ENCODE results near the gene PRRX2.

Gene PRRX2

DNA sequence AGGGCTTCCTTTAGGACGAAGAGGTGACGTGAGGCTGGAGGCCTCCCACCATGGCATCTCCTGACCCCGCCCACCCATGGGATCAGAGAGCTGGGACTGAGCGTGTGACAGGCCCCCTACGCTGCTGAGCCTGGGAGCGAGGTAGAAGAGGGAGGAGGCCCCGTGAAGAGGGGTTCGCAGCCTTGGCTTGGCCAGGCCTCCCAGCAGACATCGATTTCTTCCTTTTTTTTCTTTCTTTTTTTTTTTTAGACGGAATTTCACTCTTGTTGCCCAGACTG is 47.9 kb downstream of the PRRX2 start:
- DNase-seq, result no peak

DNA sequence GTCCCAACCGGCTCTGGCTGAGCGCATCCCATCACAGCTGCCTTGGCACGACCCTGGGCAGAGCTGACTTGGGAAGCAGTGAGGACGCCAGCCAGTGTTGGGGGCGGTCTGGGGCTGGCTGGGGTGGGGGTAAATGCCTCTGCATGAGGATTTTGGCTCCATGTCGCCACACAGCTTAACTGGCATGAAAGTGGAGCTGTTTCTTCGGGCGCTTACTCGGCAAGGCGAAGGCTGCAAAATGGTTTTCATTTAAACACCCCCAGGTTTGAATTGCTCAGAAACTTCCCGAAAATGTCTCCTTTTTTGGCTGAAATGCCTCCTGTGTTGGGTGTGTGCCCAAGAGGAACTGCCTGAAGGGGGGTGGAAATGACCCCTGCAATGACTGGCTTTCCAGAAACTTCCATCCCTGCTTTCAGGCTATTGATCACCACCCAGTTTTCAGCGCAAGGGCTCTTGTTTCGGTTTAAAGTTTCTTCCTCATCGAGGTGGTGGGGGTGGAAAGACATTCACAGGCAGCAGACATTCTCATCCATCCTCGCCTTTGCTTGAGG is 49.1 kb downstream of the PRRX2 start:
- no peak for DNase-seq

DNA sequence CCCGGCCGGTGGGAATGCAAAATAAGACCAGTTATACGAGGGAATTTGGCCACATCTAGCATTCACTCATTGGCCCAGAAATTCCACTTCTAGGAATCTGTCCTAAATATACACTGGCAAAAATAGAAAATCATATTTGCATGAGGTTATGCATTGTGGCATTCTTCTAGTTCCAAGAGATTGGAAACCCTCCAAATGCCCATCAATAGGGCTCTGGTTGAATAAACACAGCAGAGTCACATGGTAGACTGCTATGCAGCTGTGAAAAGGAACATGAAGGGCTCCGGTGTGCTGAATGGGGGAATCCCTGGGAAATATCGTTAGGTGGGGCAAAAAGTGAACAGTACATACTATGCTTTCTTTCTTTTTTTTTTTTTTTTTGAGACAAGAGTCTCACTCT is 50.6 kb downstream of the PRRX2 start:
- DNase-seq, result no peak

DNA sequence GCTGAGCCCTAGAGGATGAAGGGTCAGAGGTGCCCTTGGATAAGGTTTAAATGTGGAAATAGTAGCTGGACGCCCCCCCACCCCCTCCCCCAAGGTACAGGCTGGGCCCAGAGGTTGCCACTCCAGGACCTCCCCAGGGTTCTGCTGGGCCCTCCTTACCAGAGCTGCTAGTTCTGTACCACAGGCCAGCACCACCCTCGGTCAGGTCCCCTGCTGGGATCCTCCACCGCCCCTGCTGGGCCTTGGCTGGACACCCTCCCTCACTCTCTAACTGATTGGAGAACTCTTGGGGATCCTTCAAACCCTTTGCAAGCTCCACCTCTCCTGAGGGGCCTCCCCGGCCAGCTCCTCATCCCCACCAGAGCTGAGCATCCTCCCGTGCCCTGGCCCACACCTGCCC is 52.5 kb downstream of the PRRX2 start:
- no peak for DNase-seq

DNA sequence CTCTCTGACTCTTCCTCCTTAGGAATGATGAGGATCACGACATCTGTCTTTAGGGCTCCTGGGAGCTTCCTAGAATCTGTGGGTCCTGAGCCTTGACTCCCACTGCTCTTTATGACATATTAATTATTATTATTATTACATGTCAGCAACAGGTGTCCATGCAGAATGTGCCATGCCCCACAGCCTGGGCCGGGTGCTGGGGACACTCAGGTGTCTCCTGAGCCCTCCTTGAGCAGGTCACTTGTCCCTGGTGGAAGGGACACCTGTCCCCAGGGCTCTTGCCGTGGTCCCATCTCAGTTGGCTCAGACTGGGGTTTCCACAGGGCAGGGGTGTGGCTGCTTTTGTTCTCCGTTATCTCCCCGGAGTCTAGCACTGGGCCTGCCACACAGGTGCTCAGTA is 53.2 kb downstream of the PRRX2 start:
- no peak for DNase-seq

DNA sequence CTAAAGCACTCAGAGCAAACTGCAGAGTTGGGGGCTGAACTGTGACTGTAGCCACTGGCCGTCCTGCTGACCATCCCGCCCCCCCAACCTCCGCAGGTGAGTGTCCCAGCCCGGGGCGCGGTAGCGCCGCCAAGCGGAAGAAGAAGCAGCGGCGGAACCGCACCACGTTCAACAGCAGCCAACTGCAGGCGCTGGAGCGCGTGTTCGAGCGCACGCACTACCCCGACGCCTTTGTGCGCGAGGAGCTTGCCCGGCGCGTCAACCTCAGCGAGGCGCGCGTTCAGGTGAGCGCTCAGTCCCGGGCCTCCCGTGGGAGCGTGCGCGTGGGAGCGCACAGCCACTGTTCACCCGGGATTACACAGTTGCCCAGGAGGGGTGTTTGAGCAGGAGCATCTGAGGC is 53.7 kb downstream of the PRRX2 start:
- DNase-seq, result no peak

DNA sequence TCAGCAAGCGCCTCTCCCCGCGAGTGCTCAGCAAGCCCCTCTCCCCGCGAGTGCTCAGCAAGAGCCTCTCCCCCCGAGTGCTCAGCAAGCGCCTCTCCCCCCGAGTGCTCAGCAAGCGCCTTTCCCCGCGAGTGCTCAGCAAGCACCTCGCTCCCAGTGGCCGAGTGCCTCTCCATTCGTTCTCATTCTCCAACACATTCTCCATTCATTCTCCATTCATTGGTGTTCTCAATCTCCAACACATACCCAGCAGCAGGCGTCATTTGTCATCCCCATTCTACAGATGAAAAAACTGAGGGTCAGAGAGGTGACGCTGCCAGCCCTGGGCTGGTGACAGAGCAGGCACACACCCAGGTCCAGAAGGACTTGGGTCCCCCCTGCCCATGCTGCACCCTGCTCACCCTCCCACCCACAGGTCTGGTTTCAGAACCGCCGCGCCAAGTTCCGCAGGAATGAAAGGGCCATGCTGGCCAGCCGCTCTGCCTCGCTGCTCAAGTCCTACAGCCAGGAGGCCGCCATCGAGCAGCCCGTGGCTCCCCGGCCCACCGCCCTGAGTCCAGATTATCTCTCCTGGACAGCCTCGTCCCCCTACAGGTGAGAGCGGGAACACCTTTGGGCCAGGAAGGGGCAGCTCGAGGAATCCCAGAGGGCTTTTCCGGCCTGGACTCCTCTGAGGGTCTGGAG is 54.9 kb downstream of the PRRX2 start:
- DNase-seq, result no peak

DNA sequence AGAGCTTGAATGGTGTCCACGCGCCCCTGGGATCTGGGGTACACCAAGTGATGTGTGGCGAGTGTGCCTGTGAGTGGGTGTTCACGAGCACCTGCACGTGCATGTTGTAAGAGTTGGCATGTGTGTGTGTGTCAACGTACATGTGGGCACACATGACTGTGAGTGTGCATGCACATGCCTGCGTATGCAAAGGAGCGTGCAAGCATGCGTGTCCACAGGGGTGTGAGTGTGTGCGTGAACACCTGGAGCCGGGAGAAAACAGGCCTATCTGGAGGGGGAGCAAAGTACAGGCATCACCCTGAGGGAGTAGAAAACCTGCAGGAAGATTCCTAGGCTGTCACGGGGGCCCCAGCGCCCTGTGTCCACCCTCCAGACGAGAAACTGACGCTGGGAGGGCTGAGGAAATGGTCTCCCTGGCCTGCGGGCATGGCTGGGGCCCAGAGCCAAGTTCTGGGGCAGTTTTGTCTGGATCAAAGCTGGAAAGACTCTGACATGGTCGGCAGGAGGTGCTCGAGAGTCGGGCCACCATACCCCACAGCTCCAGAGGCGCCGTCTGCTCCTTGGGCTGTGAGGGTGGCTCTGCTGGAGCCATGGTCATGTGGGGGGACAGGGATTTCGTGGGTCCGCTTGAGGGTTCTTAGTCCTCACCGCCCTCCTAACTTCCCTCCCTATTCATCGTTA is 55.6 kb downstream of the PRRX2 start:
- no peak for DNase-seq

DNA sequence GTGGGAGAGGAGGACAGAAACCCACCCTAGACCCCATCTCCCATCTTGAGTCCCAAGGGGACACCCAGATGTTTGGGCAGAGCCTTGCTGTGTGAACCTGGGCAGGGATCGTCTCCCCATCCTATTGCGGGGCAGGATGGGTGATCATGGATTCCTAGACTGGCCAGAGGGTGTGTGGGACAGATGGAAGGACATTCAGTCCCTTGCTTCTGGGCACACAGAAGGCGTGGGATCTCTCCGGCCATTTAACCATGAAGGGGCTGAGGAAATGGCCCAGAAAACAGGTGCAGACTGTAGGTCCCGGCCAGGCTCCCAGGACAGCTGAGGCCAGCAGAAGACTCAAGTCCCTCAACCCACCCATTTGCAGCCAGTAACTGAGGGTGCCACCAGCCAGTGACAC is 57.5 kb downstream of the PRRX2 start:
- DNase-seq, result no peak

DNA sequence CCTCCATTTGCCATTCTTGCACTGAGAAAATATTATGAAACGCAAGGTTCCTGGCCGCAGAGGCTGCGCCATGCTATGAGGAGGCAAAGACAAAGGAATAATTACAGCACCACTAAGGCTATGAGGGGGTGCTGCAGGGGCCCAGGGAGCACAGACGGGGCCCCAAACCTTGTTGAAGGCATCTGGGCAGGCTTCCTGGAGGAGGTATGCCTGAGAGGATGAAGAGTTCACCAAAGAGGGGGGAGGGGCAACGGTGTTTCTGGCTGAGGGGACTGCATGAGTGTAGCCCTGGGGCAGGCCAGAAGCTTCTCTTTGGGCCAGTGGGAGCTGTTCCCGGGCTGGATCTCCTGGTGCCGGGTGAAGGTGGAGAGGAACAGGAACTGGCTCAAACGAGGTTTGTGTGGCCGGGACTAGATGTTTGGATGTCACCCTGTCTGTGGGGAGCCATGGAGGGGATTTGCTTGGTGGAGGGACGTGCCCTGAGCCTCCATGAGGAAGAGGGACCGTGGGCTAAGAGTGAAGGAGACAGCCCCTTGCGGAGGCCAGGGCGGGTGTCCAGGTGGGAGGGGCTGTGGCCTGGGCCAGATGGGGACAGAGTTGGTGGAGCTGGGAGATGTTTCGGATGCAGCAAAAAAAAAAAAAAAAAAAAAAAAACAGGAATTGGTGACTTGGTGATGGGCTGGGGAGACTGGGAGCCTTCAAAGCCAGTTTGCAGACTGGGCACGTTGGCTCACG is 59.2 kb downstream of the PRRX2 start:
- DNase-seq, result no peak

DNA sequence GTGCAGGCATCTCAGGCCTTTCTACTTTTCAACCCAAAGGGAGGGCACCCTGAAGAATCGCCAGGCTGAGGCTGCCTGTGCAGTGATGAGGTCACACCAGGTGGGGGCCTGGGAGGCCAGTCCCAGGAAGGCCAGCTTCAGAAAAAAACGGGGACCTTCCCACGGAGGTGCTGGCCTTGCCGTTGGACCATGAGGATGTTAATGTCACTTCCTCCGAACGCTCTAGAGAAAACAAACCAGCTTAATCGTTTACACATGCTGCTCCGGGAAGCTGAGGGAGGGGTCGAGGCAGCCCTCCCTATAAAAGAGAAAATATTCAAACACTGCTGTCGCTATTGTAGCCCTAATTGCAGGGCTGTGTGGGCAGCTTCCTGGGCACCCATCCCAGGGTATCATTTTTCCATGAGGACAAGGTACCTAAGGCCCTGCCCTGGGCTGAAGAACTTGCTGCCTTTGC is 60.4 kb downstream of the PRRX2 start:
- no peak for DNase-seq

DNA sequence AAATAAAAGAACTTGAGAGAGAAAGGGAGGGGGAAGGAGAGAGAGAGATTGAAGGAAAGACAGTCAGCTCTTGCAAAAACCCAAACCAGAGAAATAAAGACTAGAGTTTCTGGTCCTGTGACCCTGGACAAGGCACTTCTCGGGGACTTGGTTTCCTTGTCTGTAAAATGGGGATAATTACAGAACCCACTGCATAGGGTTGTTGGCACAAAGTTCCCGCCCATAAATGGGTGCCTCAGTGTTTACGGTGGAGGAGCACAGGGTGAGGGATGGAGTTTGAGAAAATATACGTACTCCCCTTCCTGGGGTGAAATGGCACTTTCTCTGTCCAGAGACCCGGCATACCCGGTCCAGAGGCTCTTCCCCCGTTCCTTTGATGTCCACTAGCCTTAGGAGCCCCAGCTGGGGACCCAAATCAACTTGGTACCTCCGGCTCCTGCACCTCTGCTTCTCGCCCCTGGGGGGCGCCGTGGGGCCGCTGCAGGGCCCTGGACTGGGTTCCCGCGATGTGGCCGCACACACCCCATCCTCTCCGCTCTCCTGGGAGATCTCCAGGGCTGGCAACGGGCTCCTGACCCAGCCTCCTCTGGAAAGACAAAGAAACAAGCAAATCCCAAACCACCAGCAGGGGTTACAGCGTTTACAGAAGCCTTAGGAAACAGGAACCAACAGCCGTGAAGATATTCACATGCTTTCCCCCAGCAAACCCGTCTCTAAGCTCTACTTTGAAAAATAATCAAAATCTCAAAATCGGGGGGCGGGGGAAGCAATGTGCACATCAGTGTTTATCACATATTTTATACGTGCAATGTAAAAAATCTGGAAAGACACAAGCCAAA is 61.1 kb downstream of the PRRX2 start:
- DNase-seq, result peak; percentile 50

DNA sequence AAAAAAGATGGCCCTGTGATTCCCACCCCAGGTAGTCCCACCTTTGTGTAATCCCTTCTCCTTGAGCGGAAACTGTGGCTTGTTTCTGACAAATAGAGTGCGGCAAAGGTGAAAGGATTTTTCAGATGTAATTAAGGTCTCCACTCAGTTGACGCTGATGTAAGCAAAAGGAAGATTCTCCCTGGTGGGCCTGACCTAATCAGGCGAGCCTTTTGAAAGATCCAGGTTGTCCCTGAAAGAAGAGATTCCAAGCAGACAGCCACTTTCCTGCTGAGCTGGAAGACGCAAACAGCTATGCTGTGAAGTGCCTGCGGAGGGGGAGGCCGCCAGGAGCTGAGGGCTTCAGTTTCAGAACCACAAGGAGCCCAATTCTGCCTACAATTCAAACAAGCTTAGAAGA is 63.3 kb downstream of the PRRX2 start:
- DNase-seq, result no peak

DNA sequence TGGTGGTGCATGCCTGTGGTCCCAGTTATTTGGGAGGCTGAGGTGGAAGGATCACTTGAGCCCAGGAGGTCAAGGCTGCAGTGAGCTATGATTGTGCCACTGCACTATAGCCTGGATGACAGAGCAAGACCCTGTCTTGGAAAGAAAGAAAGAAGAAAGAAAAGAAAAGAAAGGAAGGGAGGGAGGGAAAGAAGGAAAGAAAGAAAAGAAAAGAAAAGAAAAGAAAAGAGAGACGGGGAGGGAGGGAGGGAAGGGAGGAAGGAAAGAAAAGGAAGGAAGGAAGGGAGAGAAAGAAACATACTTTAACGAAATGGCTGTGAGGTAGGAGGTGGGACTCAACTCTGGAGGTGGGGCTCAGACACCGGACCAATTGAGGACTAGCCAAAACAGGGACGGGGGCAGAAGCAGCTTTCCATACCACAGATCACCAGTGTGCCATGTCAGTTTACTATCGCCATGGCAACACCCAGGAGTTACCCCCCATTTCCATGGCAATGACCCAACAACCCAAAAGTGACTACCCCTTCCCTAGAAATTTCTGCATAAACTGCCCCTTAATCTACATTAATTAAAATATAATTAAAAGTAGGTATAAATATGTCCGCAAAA is 66.1 kb downstream of the PRRX2 start:
- no peak for DNase-seq

DNA sequence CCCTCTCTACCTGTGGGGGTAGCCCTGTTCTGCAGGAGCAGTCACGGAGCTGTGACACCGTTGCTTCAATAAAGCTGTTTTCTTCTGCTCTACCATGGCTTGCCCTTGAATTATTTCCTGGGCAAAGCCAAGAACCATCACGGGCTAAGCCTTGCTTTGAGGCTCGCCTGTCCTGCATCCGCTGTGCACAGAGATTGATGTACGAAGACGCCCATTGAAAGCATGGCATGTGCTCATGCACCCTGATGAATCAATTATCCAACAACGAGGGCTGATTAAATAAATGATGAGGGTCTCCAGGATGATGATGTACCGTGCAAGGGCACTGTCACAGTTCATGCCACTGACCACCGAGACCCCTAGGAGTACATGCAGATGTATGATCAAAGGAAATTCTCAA is 66.7 kb downstream of the PRRX2 start:
- no peak for DNase-seq

DNA sequence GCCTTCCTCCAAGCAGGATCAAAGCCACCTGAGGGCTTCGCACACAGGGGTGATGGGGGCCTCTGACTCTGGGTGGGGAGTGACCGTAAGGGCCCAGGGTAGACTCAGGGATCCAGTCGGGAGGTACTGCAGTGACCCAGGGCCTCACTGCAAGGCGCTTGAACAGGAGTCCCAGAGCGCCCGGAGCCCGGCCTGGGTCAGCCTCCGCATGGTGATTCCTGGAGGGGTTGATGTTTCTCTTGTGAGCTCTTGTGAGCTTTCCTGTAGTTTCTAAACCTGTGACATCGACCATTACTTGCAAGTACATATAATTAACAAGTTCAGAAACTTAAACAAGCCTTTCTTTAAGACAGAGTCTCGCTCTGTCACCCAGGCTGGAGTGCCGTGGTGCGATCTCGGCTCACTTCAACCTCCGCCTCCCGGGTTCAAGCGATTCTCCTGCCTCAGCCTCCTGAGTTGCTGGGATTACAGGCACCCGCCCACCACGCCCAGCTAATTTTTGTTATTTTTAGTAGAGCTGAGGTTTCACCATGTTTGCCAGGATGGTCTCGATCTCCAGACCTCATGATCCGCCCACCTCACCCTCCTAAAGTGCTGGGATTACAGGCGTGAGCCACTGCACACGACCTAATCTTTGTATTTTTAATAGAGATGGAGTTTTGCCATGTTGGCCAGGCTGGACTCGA is 67.6 kb downstream of the PRRX2 start:
- no peak for DNase-seq

DNA sequence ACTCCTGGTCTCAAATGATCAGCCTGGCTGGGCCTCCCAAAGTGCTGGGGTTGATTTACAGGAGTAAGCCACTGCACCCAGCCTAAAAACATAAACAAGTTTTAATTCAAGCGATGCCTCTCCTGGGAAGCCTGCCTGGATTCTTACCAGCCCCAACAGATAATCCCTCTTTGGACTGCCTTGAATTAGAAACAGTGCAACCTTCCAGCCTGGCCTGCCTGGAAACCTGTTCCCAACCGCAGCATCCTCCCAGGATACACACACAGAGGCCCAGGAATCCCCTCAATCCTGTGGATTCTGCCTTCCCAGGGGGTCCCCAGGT is 68.1 kb downstream of the PRRX2 start:
- no peak for DNase-seq

DNA sequence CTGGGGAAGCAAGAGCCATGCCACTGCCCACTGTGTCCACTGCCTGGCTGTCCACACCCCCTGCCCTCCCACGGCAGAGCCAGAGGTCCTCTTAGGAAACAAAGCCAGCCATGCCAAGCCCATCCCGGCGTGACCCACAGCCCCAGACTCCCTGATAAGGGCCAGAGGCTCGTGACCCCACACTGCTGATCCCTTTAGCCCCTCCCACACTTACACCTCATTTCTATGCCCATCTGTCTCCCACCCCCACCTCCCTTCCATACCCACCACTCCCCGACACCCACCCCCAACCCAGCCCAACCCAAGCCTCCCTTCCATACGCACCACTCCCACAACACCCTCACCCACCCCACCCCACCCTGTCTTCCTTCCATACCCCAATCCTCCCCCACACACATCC is 70.1 kb downstream of the PRRX2 start:
- no peak for DNase-seq

DNA sequence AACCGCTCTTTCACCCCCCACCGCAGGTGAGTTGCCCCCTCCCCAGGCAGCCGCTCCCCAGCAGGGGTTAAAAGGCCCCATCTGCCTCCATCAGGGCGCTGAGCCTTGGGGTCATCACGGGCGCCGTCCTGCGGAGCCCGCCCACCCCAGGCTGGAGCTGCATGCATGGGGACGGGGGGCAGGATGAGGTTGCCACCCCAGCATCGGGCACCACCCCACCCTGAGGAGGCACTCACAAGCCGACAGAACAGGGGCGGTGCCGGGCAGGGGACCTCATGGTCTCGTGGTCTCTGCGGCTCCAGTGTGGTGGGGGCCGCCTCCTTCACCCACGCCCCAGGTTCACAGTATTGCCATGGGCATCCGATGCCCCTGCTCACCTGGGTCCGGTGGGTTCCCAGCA is 70.9 kb downstream of the PRRX2 start:
- DNase-seq, result no peak

DNA sequence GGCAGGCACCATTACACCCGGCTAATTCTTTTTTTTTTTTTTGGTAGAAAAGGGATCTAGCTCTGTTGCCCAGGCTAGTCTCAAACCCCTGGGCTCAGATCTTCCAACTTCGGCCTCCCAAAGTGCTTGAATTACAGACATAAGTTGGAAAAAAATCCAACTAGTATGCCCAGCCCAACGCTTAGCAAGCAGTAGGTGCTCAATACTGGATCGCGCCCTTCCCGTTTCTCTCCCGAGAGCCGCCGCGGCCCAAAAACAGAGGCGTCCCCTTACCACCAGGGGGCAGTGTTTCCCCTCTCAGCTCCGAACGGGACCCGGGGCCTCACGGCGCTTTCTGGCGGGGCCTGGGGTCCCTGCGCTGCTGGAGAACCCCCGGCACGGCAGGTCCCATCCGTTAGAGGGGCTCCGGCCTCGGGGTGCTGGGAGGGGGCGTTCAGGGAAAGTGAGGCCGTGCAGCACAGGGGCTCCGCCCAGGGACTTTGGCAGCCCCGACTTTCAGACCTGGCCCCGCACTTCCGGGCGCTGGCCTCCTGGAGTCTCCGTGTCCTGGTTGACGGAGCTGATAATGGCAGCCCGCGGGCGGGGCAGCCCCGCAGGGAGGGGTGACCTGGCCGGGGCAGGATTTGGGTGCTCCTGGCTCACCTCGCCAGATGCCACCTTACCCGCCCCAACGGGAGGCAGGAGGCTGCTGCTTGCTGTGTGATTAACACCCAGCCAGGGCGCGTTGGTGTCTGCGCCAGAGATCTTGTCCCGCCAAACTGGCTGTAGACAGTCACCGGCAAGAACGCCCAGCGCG is 72.2 kb downstream of the PRRX2 start:
- DNase-seq, result peak; percentile 64

DNA sequence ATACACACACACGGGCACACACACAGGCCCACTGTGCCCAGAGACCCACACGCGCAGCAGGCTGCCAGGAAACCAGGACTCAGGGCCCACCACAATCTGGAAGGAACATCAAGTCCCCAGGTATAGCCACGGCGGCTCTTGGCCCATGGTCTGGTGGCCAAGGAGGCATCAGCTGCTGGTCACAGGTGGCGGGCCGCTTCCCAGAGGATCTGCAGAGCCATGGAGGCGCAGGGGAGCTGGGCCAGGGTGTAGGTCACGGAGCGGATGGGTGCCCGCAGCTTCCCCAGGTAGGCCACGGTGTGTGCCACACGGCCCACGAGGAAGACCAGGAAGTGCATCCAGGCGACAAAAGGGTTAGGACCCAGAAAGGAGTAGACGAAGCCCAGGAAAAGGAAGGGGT is 74.0 kb downstream of the PRRX2 start:
- no peak for DNase-seq

DNA sequence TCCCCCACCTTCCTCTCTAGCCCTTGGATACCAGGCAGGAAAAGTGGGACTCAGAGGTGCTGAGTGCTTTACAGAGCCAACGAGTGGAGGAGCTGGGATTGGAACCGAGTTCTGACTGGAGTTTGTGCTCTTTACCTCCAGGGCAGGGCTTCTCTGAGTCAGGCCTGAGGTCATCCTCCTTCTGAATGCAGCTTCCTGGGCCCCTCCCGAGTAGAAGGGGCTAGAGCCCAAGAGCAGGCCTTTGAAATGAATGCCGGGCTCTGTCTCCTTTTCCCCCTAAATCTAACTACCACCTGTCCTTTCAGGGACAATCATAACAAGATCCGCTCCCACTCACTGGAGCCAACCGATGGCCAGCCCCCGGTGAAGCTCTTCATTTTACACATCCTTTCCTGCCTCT is 74.7 kb downstream of the PRRX2 start:
- no peak for DNase-seq

All from NCI-H510A (cell line).